ENCODE measurements around the gene PTHLH. TPM values are rescaled to one million over a fixed set of nuclear protein-coding genes. Genes with fewer than 3 reads are reported as not detected.

The PTHLH gene
- total RNA-seq, 2 experiments from 2014 or later = 0.19 TPM; not detected in 1

- CTCF ChIA-PET = no interaction called here
- POLR2A ChIA-PET = no interaction called here
These were observed 2.9 kb upstream of the PTHLH start for GRCh38 chr12:27975222-27976136.

DNA sequence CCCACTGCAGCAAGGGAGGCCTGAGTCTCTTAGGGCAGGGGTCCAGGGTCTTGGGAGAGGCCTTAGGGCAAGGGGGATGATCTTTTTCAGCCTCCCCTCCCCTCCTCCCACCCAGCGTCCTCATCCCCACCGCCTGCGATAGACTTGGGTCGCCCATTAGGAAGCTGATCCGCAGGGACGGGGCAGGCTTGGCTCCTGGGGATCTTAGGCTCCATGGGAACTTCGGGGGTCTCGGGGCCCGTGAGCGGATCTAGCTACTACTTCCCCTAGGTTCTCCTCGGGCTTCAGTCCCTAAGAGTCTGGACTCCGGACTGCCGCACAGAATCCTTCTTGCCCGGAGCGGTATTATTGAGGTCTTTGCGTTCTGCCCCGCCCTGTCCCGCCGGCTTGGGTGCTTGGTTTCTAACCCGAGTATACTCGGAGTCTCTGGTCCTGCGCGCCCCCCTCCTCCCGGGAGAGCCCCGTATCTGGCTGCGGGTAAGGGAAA is 2.2 kb upstream of the PTHLH start:
- ChIA-PET CTCF (no interaction called here), POLR2A (no interaction called here)

DNA sequence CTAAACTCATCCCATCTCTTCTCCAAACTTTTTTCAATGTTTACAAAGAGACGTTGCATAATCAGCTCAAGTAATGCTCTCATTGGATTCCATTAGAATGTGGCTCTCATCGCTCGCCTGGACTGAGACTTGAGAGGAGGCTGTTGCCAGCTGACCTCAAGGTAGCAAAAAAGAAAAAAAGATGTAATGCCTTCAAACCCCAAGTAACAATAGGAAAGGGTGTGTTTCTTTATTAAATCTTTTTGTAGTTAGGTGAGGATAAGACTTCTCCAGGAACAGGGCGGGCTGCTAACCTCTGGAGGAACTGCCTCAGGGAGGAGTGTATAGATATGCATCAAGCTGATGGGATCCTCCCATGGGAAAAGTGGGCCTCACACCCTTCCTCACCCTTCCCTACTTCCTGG is 956 bp upstream of the PTHLH start:
- POLR2A ChIA-PET = no interaction called here
- CTCF ChIA-PET = no interaction called here

GRCh38 chr12:27971606-27972005 is 927 bp downstream of the PTHLH start:
- POLR2A ChIA-PET = no interaction called here
- CTCF ChIA-PET = no interaction called here

- ChIA-PET POLR2A (no interaction called here), CTCF (no interaction called here)
These were observed 1.4 kb downstream of the PTHLH start for GRCh38 chr12:27971121-27971489.

GRCh38 chr12:27970401-27971120 is 2.0 kb downstream of the PTHLH start:
- POLR2A ChIA-PET = no interaction called here
- CTCF ChIA-PET = no interaction called here

GRCh38 chr12:27969624-27970400 is 2.7 kb downstream of the PTHLH start:
- POLR2A ChIA-PET = no interaction called here

GRCh38 chr12:27968972-27969623 is 3.4 kb downstream of the PTHLH start:
- POLR2A ChIA-PET = no interaction called here
- CTCF ChIA-PET = no interaction called here

More at GRCh38 chr12:27969624-27970400, 2.7 kb downstream of the PTHLH start:
- CTCF ChIA-PET = interaction anchor here (0.6 kb wide), 1 partner anchor 810 kb away, joined by 3 read pairs; no protein-coding TSS in a partner anchor

DNA sequence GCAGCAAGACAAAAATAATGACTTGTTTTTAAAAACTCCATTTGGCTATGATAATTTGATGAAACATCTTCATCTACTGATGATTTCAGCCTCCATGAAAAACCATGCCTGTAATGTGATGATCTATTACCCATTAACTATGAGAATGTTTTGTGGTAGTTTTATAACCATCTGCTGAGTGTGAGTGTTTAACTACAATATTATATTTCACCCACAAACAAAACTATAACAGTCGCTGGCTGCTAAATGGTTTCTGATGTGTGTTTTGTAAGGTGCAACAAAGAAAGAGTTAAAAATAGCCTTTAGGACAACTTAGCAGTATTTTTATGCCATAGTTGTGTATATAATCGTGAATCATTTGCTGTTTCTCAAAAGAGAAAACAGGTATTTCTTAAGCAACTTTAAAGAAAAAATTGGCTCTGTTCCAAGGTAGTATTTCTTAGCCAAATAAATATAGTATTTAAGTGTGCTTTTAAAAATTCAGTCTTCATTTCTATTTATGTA is 4.9 kb downstream of the PTHLH start:
- ChIA-PET CTCF (no interaction called here), POLR2A (no interaction called here)

DNA sequence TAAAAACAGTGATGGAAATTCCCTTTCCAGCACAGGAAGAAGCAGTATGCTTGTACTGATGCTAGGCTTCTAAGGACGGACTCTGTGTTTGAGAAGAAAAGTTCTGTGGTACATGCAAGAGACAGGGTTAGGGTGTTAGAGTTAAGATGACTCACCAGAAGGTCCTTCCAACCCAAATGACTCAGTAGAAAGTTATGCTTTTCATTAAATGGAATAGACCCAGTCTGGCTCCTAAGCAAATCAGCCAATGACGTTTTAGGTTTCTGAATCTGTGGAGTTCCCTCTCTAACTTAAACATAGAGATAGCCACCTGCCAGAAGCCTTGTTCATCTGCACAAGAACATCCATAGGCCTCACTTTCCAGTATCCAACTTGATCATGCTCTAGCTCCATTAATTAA is 5.7 kb downstream of the PTHLH start:
- ChIA-PET CTCF (no interaction called here), POLR2A (no interaction called here)

DNA sequence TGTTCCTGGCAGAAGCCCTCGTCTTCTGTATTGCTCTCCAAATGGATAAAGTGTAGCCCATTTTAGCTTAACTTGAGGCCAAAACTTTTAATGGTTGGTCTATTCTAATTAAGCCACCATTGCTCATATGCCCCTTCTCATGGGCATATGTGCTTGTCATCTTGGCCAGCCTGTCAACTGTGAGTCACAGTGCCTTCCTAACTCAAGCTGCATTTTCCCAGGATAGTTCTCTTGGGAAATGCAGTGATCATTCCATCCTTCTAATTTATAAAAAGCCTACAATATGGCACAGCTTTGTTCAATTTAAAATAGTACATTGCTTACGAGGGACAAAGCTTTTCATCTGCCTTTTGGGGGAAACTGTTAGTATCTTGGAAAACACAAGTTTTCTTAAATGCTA is 6.6 kb downstream of the PTHLH start:
- POLR2A ChIA-PET = no interaction called here
- CTCF ChIA-PET = no interaction called here

GRCh38 chr12:27965411-27965810 is 7.1 kb downstream of the PTHLH start:
- CTCF ChIA-PET = no interaction called here
- POLR2A ChIA-PET = no interaction called here

DNA sequence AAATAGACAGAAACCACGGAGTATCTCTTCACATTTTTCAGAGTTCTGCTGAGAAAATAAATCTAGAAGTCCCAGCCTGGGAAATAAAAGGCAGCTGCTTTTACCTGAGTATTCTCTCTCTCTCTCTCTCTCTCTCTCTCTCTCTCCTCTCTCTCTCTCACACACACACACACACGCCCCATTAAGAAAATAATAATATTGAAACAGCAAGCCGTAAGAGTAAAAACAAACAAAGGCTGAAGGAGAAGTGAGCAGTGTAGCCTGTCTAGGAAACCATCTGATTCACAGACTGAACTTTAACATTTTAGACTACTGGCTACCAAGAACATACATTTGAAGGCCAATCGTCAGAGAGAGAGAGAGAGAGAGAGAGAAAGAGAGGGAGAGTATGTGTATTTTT is 8.4 kb downstream of the PTHLH start:
- ChIA-PET POLR2A (no interaction called here), CTCF (no interaction called here)

DNA sequence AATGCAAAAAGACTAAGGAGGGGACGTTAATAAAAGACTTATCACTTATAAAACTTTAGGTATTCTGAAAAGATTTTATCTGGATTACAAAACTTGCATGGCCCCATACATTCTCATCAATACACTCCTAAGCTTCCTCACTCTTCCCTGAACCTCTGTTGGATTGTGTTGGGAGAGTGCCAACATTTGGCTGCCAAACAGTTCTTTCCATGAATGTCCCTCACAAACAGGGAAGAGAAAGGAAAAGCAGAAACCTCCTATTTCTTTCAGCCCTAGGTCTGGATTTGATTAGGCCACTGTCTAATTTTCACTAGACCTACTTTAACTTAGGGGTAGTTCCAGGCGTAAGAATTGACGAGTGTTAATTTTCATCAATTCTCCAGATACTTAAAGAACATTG is 11.7 kb downstream of the PTHLH start:
- CTCF ChIA-PET = no interaction called here
- POLR2A ChIA-PET = no interaction called here

DNA sequence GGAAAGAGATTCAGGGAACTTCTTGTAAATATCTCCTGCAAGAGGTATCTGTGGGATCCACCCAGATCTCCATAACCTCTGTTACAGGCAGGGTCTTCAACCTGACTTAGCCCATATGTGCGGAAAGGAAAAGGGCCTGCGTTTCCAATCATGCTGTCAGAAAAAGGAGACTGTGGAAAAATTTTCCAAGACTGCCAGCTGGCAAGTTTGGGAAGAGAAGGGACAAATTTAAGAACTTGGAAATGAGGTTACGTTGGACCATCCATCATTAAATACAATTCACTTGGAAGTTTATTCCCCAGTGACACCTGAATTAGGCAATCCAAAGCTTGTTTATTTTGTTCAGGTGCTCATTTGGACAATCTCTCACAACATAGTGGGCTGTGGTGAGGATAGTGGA is 13.9 kb downstream of the PTHLH start:
- CTCF ChIA-PET = no interaction called here

DNA sequence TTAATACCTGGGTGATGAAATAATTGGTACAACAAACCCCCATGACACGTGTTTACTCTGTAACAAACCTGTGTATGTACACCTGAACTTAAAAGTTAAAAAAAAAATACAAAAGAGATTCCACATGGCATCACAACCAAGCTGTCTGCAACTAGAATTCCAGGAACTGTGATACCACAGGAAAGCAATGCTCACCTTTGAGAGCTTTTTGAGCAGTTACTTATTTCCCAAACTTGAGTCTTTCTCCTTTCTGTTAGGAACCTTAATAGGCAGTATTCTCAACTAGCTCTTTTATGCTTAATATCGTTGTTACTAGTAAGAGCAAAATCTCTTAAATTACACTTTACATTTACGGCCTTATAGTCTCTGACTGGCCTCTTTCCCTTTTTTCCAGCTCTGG is 15.2 kb downstream of the PTHLH start:
- ChIA-PET CTCF (no interaction called here), POLR2A (no interaction called here)

More for the DNA sequence above, 13.9 kb downstream of the PTHLH start:
- POLR2A ChIA-PET = no interaction called here

GRCh38 chr12:27953817-27954216 is 18.7 kb downstream of the PTHLH start:
- POLR2A ChIA-PET = no interaction called here
- CTCF ChIA-PET = no interaction called here

DNA sequence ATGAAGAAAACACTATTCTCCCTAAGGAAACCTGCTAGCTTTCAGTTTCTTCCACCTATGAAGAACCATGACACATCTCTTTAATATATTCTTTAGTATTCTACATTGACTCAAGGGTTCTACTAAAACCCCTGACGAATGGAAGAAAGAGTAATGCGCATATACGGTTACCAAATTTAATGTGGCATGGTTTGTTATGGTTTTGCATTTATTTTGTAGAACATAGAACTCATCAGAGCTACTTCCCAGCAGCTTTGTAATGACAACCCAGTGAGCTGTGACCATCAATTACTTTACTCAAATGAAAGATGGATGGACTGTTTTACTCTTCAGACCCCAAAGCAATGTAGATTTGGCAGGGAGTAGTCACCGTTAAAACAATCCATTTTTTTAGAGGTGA is 19.2 kb downstream of the PTHLH start:
- ChIA-PET POLR2A (no interaction called here), CTCF (no interaction called here)

GRCh38 chr12:27952510-27952909 is 20.0 kb downstream of the PTHLH start:
- CTCF ChIA-PET = no interaction called here

DNA sequence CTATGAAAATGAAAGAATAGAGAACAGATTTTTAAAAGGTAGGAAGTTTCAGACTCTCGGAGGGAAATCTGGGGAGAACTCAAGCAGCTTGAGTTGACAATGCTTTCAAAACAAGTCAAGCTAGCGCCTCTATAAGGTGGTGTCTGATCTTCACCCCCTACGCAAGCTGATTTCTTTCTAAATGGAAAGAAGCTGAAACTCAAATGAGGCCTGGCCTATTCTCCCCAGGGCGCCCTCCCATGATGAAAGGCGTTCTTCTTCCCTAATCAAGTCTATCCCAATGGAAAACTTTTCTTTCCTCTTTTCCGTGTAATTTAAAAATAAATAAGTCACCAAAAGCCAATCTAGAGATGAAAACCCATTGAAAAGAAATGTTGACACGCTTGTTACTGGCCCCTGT is 20.6 kb downstream of the PTHLH start:
- CTCF ChIA-PET = no interaction called here
- POLR2A ChIA-PET = no interaction called here

More at GRCh38 chr12:27952510-27952909, 20.0 kb downstream of the PTHLH start:
- POLR2A ChIA-PET = no interaction called here

All from activated CD8-positive, alpha-beta memory T cell treated with anti-CD3 and anti-CD28 coated beads for 36 hours (primary cell).